ENCODE data around the gene RNF220.

- TF ChIP-seq CTCF (conservative IDR thresholded peaks at IDR 0.05) = no peak
- TF ChIP-seq ZFX (IDR thresholded peaks at IDR 0.05) = no peak
Observed at GRCh38 chr1:44604157-44604955, 199.3 kb downstream of the RNF220 start.

All from C4-2B (cell line).